ENCODE data around the gene IL11RA.

IL11RA gene

DNA sequence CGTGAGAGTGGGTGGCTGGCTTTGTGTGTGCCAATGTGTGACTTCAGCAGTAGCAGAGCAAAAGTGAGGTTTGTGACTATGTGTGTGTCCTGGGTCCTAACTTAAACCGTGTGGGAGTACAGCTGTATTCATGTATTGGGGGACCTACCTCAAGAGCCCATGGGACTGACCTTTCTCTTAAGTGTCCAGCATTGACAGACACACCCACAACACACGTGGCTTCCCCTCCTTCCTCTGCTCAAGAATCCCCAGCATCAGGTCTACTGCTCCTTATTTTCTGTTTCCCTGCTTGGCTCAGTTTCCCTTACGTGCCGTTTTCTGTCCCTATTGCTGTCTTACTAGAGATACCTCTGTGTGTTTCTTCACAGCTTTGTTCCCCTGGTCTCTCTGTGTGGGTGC is 616 bp downstream of the IL11RA start:
- TF ChIP-seq, protein P1, sequence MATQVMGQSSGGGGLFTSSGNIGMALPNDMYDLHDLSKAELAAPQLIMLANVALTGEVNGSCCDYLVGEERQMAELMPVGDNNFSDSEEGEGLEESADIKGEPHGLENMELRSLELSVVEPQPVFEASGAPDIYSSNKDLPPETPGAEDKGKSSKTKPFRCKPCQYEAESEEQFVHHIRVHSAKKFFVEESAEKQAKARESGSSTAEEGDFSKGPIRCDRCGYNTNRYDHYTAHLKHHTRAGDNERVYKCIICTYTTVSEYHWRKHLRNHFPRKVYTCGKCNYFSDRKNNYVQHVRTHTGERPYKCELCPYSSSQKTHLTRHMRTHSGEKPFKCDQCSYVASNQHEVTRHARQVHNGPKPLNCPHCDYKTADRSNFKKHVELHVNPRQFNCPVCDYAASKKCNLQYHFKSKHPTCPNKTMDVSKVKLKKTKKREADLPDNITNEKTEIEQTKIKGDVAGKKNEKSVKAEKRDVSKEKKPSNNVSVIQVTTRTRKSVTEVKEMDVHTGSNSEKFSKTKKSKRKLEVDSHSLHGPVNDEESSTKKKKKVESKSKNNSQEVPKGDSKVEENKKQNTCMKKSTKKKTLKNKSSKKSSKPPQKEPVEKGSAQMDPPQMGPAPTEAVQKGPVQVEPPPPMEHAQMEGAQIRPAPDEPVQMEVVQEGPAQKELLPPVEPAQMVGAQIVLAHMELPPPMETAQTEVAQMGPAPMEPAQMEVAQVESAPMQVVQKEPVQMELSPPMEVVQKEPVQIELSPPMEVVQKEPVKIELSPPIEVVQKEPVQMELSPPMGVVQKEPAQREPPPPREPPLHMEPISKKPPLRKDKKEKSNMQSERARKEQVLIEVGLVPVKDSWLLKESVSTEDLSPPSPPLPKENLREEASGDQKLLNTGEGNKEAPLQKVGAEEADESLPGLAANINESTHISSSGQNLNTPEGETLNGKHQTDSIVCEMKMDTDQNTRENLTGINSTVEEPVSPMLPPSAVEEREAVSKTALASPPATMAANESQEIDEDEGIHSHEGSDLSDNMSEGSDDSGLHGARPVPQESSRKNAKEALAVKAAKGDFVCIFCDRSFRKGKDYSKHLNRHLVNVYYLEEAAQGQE (IDR thresholded peaks at IDR 0.05; ENCODE audit: insufficient read depth in 1 of 2, low read depth in 2 of 2, low read length in 2 of 2) = no peak
- TF ChIP-seq TAF1 (IDR thresholded peaks at IDR 0.05; ENCODE audit: borderline replicate concordance, insufficient read depth, low read length) (no peak), POLR2AphosphoS5 (IDR thresholded peaks at IDR 0.05; ENCODE audit: low read depth, low read length) (no peak), SIN3A (IDR thresholded peaks at IDR 0.05; ENCODE audit: borderline replicate concordance, insufficient read depth, low read length) (no peak), FOXP2 (optimal IDR thresholded peaks at IDR 0.05; ENCODE audit: borderline replicate concordance, extremely low read depth, extremely low read length, insufficient read depth) (no peak)

DNA sequence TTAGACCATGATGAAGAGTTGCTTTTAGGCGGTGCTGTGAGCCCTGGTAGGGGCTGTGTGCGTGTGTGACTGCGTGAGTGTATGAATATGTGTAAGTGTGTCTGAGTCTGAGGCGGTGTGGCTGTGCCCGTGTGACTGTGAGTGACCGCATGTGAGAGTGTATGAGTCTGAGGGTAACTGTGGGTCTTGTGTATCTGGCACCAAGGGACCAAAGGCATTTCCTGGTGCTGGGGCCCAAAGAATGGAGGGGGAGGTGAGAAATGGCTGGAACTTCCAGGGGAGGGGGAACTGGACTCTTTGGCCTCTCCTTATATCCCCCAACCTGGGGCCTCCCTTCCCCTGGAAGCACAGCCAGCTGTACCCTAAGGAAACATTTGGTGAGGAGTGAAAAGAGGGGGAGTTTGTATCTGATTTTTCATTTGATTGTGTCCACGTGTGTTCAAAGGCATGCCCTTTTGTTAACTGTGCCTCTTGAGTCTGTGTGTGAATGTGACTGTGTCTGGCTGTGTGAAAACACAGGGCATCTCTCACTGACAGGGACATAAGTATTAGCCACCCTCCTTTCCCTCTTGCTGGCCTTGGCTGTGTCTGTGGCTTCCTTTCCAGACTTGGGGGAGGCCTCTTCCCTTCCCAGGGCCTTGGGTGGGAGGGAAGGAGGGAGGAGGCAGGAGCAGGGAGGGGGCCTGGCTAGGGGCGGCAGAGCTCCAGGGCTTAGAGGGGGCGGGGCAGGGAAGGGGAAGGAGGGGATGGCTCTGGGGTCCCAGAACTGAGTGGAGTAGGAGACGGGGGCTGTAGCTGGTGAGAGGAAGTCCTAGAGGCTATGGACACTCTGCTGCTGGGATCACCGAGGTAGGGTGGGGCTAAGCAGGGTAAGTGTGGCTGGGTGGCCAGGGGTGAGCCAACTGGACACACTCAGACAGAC is 1.4 kb downstream of the IL11RA start:
- no peak for TF ChIP-seq TAF1 (IDR thresholded peaks at IDR 0.05; ENCODE audit: borderline replicate concordance, insufficient read depth, low read length)
- no peak for TF ChIP-seq FOXP2 (optimal IDR thresholded peaks at IDR 0.05; ENCODE audit: borderline replicate concordance, extremely low read depth, extremely low read length, insufficient read depth)
- TF ChIP-seq, protein P1 (IDR thresholded peaks at IDR 0.05; ENCODE audit: insufficient read depth in 1 of 2, low read depth in 2 of 2, low read length in 2 of 2) = no peak
- no peak for TF ChIP-seq POLR2AphosphoS5 (IDR thresholded peaks at IDR 0.05; ENCODE audit: low read depth, low read length)
- no peak for TF ChIP-seq SIN3A (IDR thresholded peaks at IDR 0.05; ENCODE audit: borderline replicate concordance, insufficient read depth, low read length)

GRCh38 chr9:34654323-34655051 is 2.5 kb downstream of the IL11RA start:
- TF ChIP-seq SIN3A (IDR thresholded peaks at IDR 0.05; ENCODE audit: borderline replicate concordance, insufficient read depth, low read length) = no peak
- TF ChIP-seq TAF1 (IDR thresholded peaks at IDR 0.05; ENCODE audit: borderline replicate concordance, insufficient read depth, low read length) = no peak
- TF ChIP-seq, protein P1 (IDR thresholded peaks at IDR 0.05; ENCODE audit: insufficient read depth in 1 of 2, low read depth in 2 of 2, low read length in 2 of 2) = no peak
- TF ChIP-seq POLR2AphosphoS5 (IDR thresholded peaks at IDR 0.05; ENCODE audit: low read depth, low read length) = no peak
- no peak for TF ChIP-seq FOXP2 (optimal IDR thresholded peaks at IDR 0.05; ENCODE audit: borderline replicate concordance, extremely low read depth, extremely low read length, insufficient read depth)

- no peak for TF ChIP-seq POLR2AphosphoS5 (IDR thresholded peaks at IDR 0.05; ENCODE audit: low read depth, low read length)
- TF ChIP-seq TAF1 (IDR thresholded peaks at IDR 0.05; ENCODE audit: borderline replicate concordance, insufficient read depth, low read length) = no peak
- TF ChIP-seq, protein P1 (IDR thresholded peaks at IDR 0.05; ENCODE audit: insufficient read depth in 1 of 2, low read depth in 2 of 2, low read length in 2 of 2) = no peak
- TF ChIP-seq FOXP2 (optimal IDR thresholded peaks at IDR 0.05; ENCODE audit: borderline replicate concordance, extremely low read depth, extremely low read length, insufficient read depth) = no peak
These were observed 3.4 kb downstream of the IL11RA start for GRCh38 chr9:34655394-34655793.
